CD4-positive, alpha-beta T cell treated with Interleukin-2 at 100 ng/mL for 4 hours (primary cell): ENCODE data around the gene NRTN.

Experiments used
- DNase-seq: peaks from one replicate; pipeline ENCODE4 v3.0.0-alpha.2; 2020; ENCODE audit warnings: low spot score

NRTN gene

GRCh38 chr19:5814852-5815246 is 10.0 kb downstream of the NRTN start:
- DNase-seq = no peak

GRCh38 chr19:5817218-5817617 is 12.4 kb downstream of the NRTN start:
- DNase-seq = no peak

- no peak for DNase-seq
Measured at GRCh38 chr19:5818594-5818993, 13.7 kb downstream of the NRTN start.

- DNase-seq = no peak
Measured at GRCh38 chr19:5820785-5821184, 15.9 kb downstream of the NRTN start.

- no peak for DNase-seq
Measured at GRCh38 chr19:5821521-5822180, 16.8 kb downstream of the NRTN start.

GRCh38 chr19:5822181-5822844 is 17.4 kb downstream of the NRTN start:
- no peak for DNase-seq

- no peak for DNase-seq
Measured at GRCh38 chr19:5823579-5824281, 18.9 kb downstream of the NRTN start.

- no peak for DNase-seq
Measured at GRCh38 chr19:5824751-5825150, 19.9 kb downstream of the NRTN start.

GRCh38 chr19:5825178-5825577 is 20.3 kb downstream of the NRTN start:
- no peak for DNase-seq

- DNase-seq = no peak
Measured at GRCh38 chr19:5826531-5827341, 21.9 kb downstream of the NRTN start.

GRCh38 chr19:5827342-5827890 is 22.5 kb downstream of the NRTN start:
- no peak for DNase-seq

- DNase-seq = peak; percentile 93
Measured at GRCh38 chr19:5827891-5828660, 23.2 kb downstream of the NRTN start.

- DNase-seq = no peak
Measured at GRCh38 chr19:5828661-5829566, 24.0 kb downstream of the NRTN start.

GRCh38 chr19:5829567-5830310 is 24.9 kb downstream of the NRTN start:
- no peak for DNase-seq

- DNase-seq = no peak
Measured at GRCh38 chr19:5831159-5831558, 26.3 kb downstream of the NRTN start.

GRCh38 chr19:5832061-5832460 is 27.2 kb downstream of the NRTN start:
- DNase-seq = no peak

- no peak for DNase-seq
Measured at GRCh38 chr19:5832527-5833216, 27.8 kb downstream of the NRTN start.

- no peak for DNase-seq
Measured at GRCh38 chr19:5837761-5838352, 33.0 kb downstream of the NRTN start.
